ENCODE measurements around the gene XPNPEP1. TPM values are rescaled to one million over a fixed set of nuclear protein-coding genes. Genes with fewer than 3 reads are reported as not detected.

The XPNPEP1 gene
- total RNA-seq, 2 donors from 2014 or later, result 97.5 to 108 TPM

DNA sequence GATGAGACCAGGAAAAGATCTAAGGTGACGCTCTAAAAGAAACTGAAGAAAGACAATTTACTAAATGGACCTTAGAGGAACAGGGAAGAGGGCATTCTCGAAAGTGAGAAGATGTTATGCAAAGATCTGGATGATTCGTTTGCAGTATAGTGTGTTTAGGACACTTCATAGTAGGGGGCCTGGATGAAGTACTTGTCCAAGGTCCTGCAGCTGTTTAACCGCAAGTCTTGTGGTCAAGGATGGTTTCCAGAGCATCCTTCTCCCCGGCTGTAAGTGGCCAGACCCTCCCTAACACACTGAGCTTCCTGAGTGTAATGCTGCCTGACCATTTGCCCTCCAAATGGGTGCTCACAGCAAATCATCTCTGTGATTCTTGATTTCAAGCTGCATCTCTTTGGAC, 101.6 kb downstream of the XPNPEP1 start:
- no peak for ATAC-seq (replicated peaks)
- no peaks in the 10 kb centered on the region for H3K4me1 Mint-ChIP-seq
- no peak overlapping the region for H3K4me3 Mint-ChIP-seq
- no peak overlapping the region for H3K27ac Mint-ChIP-seq
- no peaks in the 10 kb centered on the region for H3K36me3 Mint-ChIP-seq (ENCODE audit: low read depth)
- H3K9me3 Mint-ChIP-seq, result no peaks in the 10 kb centered on the region
- H3K27me3 Mint-ChIP-seq, result peaks cover 28% of the 10 kb centered on the region

DNA sequence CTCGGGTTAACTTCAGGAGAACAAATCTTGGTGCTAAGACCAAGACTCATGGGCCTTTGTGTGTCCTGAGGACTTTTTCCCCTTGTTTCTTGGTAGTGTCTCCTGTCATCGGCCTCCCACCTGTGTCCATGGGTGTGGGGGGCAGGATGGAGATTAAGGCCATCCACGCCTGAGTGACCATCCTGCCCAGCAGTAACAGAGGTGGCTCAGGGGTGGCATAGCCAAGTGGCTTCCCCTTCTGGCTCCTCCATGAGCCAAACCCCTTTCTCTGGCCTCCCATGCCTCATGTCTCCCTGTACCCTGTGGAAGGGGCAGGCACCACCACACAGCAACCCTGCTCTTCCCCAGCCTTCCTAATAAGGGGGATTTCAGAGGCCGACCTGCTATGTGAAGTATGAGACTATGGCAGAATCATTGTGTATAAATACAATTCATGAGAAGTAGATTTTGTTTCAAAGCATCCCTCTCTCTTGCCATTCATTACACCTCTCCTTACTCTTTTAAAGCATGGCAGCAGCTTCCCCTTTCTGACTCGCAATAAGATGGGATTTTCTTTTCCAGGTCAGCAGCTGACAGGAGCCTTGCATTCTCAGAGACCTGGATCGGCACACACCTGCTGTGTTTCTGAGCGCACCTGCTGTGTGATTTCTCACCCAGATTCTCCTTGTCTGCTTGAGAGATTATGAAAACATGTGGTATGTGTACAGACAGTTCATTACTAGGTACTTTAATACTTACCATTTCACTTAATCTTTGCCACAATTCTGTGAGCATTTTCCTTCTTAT, 102.5 kb downstream of the XPNPEP1 start:
- no peaks in the 10 kb centered on the region for H3K9me3 Mint-ChIP-seq
- no peaks in the 10 kb centered on the region for H3K36me3 Mint-ChIP-seq (ENCODE audit: low read depth)
- no peak overlapping the region for H3K27ac Mint-ChIP-seq
- peaks cover 28% of the 10 kb centered on the region for H3K27me3 Mint-ChIP-seq
- no peak for ATAC-seq (replicated peaks)
- H3K4me3 Mint-ChIP-seq, result no peak overlapping the region
- no peaks in the 10 kb centered on the region for H3K4me1 Mint-ChIP-seq

DNA sequence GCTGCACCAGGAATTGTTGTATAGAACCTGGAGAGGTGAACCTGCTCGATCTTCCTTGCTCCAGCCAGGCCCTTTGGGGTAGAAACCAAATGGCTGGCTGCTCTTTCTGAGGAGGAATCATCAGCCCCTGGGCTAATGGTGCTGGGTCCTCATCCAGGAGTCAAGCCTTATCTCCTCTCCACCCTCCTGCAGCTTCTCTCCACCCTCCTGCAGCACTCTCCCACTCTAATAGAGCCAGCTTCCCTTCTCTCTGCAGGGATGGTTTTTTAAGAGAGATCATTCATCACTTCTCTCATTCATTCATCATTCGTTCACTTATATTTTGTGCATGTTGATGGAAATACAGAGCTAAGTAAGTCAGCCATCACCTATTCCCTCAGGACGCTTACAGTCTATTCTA, 103.5 kb downstream of the XPNPEP1 start:
- H3K27me3 Mint-ChIP-seq, result peaks cover 25% of the 10 kb centered on the region
- no peak for ATAC-seq (replicated peaks)
- H3K9me3 Mint-ChIP-seq, result no peaks in the 10 kb centered on the region
- H3K27ac Mint-ChIP-seq, result no peak overlapping the region
- no peaks in the 10 kb centered on the region for H3K36me3 Mint-ChIP-seq (ENCODE audit: low read depth)
- no peak overlapping the region for H3K4me3 Mint-ChIP-seq
- no peaks in the 10 kb centered on the region for H3K4me1 Mint-ChIP-seq

Other genes with a start within 250 kb of the XPNPEP1 start
- 100 to 1,000 TPM; 115 to 119 TPM for gene ADD3, start 84.5 kb upstream of the XPNPEP1 start, total RNA-seq